Testis (tissue), 2 donors: Measurements from ENCODE around the gene ARMC6.

Source experiments
- CTCF ChIP-seq, 3 experiments: fragments of 450-650 bp in 2 of 3; fragments of 200-600 bp in 1 of 3; sonication (generic) in 1 of 3; IDR thresholded peaks; one replicate each; pipeline ENCODE4 v1.5.1; 2016 to 2019; ENCODE audit warnings: antibody characterized with exemption in 3 of 3, mild to moderate bottlenecking in 2 of 3, moderate library complexity in 1 of 3
- POLR2A ChIP-seq: fragments of 450-650 bp; IDR thresholded peaks from one replicate; pipeline ENCODE4 v1.6.1; 2017; ENCODE audit warnings: antibody characterized with exemption, mild to moderate bottlenecking, moderate library complexity

GRCh38 chr19:19054939-19055440 is 21.6 kb downstream of the ARMC6 start:
- TF ChIP-seq POLR2A (no peak), CTCF (IDR thresholded peaks at IDR 0.05) (no peak)
